Measurements from ENCODE around the gene SPX.

SPX gene

GRCh38 chr12:21552635-21553328 is 26.7 kb downstream of the SPX start:
- CTCF ChIA-PET = no interaction called here
- H3K4me3 ChIP-seq (ENCODE audit: low read depth, low read length) = no peak overlapping the region
- no peak for DNase-seq (ENCODE audit: low read depth, low spot score)
- no peak for TF ChIP-seq CTCF (IDR thresholded peaks at IDR 0.05; ENCODE audit: insufficient read depth, low read length, missing control alignments)
- POLR2A ChIA-PET = no interaction called here

DNA sequence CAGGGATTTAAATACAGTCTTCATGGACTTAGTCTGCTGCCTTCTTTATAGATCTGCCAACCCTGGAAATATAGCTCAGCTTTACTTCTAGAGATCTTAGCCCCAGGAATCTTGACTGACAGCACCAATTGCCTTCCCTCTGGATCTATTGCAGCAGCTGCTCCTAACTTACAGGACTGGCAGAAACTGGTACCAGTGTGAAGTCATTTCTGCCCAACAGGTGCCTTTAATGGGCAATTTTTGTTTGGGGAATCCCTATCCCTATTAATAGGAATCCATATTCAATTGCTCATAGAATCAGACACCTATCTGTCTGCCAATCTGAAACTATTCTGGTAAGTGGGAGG is 27.2 kb downstream of the SPX start:
- no peak for TF ChIP-seq CTCF (IDR thresholded peaks at IDR 0.05; ENCODE audit: insufficient read depth, low read length, missing control alignments)
- DNase-seq (ENCODE audit: low read depth, low spot score) = no peak
- ChIA-PET CTCF (no interaction called here), POLR2A (no interaction called here)
- H3K4me3 ChIP-seq (ENCODE audit: low read depth, low read length) = no peak overlapping the region

DNA sequence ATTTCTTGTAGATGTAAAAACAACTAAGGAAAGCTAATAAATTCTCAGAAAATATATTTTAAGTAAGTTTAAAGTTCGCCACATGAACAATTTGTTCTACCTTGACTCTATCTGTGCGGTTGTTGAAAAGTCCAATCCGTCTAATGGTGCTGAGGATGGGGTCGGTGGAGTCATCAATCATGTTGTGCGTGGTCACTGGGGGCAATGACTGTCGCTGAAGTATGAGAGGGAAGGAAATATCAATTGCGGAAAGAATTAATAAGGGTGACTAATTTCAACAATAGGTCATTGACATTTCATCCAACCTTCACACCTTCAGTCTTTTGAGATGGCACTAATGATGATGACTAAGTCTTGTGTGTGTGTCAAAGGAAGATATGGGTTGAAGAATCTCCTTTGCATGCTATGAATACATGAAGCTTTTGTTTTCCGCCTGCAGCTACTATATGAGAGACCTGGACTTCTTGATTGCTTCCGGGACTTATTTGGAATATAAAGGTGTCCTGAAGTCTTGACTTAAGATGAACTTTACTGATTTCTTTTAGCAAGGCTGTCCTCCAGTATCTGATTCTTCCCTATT is 32.1 kb downstream of the SPX start:
- no peak for DNase-seq (ENCODE audit: low read depth, low spot score)
- H3K4me3 ChIP-seq (ENCODE audit: low read depth, low read length) = no peak overlapping the region
- TF ChIP-seq CTCF (IDR thresholded peaks at IDR 0.05; ENCODE audit: insufficient read depth, low read length, missing control alignments) = no peak
- CTCF ChIA-PET = no interaction called here
- POLR2A ChIA-PET = no interaction called here

DNA sequence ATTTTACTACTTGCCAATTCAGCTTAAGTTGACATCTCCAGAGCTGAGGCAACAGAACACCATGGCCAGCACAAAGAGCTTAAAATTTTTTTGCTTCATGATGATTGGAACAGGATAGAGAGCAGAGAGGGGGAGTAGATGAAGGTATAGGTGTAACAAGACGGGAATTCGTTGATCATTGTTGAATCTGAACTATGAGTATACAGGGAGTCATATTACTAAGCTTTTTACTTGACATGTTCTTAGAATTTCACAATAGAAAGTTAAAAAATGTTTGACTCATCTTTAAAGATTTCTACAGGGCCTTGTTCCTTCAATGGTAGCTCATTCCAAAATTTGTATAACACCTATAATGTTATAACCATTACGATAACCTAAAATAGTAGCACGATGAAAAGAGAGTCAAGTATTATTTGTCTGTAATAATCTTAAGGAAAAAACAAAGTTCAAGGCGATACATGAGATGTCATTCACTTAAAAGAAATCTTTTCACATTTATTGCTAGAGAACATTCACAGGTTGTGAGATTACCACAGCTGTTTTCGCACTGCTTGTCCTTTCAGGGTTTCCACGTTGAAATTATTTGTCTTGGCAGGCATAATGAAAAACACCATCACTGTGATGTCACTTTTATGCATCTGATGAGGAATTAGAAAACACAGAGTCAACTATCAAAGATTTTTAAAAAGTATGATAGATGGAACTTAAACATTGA is 33.9 kb downstream of the SPX start:
- CTCF ChIA-PET = no interaction called here
- H3K4me3 ChIP-seq (ENCODE audit: low read depth, low read length) = no peak overlapping the region
- POLR2A ChIA-PET = no interaction called here
- no peak for TF ChIP-seq CTCF (IDR thresholded peaks at IDR 0.05; ENCODE audit: insufficient read depth, low read length, missing control alignments)
- no peak for DNase-seq (ENCODE audit: low read depth, low spot score)

DNA sequence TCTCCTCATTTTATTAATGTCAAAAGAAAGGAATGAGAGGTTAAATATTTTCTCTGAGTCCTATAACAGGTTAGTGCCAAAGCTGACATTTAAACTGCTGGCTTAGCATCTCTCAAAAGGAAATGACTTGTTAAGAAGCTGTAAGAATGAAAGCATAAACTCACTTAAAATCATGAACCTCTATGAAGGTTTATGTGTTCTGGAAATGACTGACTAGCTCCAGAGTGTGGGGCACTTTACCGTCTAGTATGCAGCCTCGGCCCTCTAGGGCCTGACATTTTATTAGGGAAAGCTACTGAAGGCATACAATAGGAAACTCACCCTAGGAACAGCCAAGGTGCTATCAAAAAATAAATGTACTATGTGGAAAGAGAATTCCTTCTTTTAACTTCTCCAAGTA is 35.1 kb downstream of the SPX start:
- CTCF ChIA-PET = interaction anchor here (1.5 kb wide), 1 partner anchor 119 kb away, joined by 4 read pairs; no protein-coding TSS in a partner anchor
- DNase-seq (ENCODE audit: low read depth, low spot score) = no peak
- TF ChIP-seq CTCF (IDR thresholded peaks at IDR 0.05; ENCODE audit: insufficient read depth, low read length, missing control alignments) = no peak
- H3K4me3 ChIP-seq (ENCODE audit: low read depth, low read length) = no peak overlapping the region
- POLR2A ChIA-PET = no interaction called here

- no peak for TF ChIP-seq CTCF (IDR thresholded peaks at IDR 0.05; ENCODE audit: insufficient read depth, low read length, missing control alignments)
- H3K4me3 ChIP-seq (ENCODE audit: low read depth, low read length) = no peak overlapping the region
- CTCF ChIA-PET = interaction anchor here (1.5 kb wide), 1 partner anchor 118 kb away, joined by 4 read pairs; no protein-coding TSS in a partner anchor
- no peak for DNase-seq (ENCODE audit: low read depth, low spot score)
- POLR2A ChIA-PET = no interaction called here
Observed at GRCh38 chr12:21562859-21563258, 36.8 kb downstream of the SPX start.
